OCI-LY7 (cell line): ENCODE measurements around the gene CFAP74.

Experiments used
- EZH2phosphoT487 ChIP-seq: fragments of 200-600 bp; sonication (generic); IDR thresholded peaks from 2 replicates; pipeline ENCODE4 v1.6.1; 2018; ENCODE audit warnings: low read depth, borderline replicate concordance, mild to moderate bottlenecking, mixed run types, antibody characterized with exemption, low read length, moderate library complexity, mixed read lengths
- TF ChIP-seq, protein P1 (sequence below): fragments of 200-600 bp; sonication (generic); conservative IDR thresholded peaks from 2 replicates; pipeline ENCODE4 v1.5.1; 2014; ENCODE audit warnings: mild to moderate bottlenecking, antibody characterized with exemption, low read length, moderate library complexity, mixed read lengths

DNA sequence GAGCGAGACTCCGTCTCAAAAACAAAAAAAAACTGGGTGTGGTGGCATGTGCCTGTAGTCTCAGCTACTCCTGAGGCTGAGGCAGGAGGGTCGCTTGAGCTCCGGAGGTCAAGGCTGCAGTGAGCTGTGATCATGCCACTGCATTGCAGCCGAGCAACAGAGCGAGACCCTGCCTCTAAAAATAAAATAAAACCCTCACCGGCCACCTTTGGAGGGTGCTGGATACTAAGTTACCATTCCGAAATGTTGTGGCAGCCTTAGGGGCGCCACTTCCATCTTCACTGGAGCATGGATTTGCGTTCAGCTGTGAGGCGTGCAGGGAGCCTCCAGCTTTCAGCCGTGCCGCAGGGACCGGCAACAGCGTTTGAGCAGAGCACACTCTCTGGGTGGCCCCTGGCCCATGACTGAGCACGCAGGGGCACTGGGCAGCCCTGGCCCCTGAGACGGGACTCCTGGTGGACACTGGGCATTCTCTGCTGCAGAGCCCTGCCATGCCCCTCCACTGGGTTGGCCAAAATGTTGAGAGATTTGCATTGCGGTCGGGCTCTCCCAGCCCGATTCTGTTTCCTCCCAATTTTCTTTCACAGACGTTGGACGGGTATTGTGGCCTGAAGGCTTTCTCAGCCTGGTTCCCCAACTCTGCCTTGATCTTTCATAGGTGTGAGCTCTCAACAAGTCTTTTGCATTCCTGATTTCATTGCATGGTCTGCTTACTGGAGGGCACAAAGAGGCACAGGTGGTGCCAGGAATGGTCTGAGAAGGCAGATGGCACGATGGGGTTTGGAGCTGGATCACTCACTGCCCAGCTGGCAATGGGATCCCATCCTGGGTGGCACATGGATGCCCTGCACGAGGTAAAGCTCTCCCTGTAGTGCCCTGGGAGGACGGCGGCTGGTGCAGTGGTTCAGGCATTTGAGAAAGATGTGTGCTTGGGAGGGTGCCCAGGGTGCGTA lies 5.8 kb upstream of the CFAP74 start:
- TF ChIP-seq, protein P1, sequence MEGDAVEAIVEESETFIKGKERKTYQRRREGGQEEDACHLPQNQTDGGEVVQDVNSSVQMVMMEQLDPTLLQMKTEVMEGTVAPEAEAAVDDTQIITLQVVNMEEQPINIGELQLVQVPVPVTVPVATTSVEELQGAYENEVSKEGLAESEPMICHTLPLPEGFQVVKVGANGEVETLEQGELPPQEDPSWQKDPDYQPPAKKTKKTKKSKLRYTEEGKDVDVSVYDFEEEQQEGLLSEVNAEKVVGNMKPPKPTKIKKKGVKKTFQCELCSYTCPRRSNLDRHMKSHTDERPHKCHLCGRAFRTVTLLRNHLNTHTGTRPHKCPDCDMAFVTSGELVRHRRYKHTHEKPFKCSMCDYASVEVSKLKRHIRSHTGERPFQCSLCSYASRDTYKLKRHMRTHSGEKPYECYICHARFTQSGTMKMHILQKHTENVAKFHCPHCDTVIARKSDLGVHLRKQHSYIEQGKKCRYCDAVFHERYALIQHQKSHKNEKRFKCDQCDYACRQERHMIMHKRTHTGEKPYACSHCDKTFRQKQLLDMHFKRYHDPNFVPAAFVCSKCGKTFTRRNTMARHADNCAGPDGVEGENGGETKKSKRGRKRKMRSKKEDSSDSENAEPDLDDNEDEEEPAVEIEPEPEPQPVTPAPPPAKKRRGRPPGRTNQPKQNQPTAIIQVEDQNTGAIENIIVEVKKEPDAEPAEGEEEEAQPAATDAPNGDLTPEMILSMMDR, result no peak
- no peak for TF ChIP-seq EZH2phosphoT487
